Stimulated activated CD4-positive, alpha-beta T cell treated with anti-CD3 and anti-CD28 coated beads, TNF-alpha, amount 100 ng/mL, for 24 hours (primary cell): ENCODE data around the gene LRRC42.

Experiments used
- DNase-seq, 3 experiments: peaks; one replicate each; pipeline ENCODE4 v3.0.0-alpha.2; 2020; ENCODE audit warnings: low read depth in 3 of 3

LRRC42 gene

DNA sequence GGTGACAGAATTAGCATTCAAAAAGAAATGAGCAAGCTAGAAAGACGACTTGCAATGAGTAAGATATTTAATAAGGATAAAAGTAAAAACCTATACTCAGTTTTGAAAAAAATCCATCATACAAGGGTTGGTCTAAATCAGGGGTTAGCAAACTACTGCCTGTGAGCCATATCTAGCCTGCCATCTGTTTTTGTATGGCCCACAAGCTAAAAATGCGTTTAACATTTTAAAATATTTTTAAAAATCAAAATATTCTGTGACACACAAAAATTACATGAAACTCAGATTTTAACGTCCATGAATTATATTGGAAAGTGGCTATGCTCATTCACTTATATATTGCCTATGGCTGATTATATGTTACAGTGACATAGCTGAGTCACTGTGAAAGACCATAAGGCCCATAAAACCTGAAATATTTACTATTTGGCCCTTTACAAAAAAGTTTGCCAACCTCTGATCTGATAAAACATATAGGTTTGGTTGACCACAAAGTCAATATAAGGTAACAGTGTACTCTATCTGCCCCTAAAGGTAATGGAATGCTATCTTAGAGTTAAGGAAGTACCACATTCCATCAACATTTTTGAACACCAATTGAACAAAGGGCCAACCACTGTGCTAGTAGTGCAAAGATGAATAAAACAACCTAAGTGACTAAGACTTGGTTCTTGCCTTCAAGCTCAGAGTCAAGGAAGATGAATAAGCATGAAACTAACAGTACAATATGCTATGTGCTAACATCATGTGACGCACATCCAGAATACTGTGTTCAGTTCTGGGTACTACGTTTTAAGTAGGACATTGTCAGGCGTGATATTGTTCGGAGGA lies 3.8 kb upstream of the LRRC42 start:
- no peak for DNase-seq

DNA sequence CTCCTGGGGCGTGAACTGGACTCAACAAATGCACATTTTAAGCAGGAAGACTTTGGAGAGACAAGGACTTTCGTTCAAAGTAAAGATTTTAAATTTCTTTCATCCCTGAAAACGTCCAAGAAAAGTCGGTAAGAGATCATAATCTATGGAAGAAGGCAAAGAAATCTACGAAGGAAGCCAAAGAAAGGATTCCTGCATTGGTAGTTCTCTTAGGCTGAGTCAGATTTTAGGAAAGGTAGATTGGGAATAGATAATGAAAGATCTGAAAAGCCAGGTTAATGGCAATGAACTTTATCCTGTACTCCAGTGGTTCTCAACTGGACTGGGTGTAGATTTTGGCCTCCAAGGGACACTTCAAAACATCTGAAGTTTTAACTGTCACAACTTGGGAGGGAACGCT lies 3.1 kb upstream of the LRRC42 start:
- DNase-seq, result no peak

DNA sequence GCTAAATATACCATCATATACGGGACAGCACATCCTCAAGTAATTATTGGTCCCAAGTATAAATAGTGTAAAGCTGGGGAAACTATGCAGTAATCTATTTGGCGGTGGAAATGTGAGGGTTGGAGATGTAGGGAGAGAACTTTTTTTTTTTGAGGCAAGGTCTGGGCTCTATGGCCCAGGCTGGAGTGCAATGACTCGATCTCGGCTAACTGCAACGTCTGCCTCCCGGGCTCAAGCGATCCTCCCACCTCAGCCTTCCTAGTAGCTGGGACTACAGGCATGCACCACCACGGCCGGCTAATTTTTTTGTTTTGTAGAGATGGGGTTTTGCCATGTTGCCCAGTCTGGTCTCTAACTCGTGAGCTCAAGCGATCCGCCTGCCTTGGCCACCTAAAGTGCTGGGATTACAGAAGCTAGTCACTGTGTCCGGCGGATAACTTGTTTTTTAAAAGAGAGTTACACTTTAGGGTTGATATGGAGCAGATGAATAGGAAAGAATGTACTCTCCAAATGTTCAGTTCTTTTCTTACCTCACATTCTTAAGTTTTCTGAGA lies 2.6 kb upstream of the LRRC42 start:
- no peak for DNase-seq

DNA sequence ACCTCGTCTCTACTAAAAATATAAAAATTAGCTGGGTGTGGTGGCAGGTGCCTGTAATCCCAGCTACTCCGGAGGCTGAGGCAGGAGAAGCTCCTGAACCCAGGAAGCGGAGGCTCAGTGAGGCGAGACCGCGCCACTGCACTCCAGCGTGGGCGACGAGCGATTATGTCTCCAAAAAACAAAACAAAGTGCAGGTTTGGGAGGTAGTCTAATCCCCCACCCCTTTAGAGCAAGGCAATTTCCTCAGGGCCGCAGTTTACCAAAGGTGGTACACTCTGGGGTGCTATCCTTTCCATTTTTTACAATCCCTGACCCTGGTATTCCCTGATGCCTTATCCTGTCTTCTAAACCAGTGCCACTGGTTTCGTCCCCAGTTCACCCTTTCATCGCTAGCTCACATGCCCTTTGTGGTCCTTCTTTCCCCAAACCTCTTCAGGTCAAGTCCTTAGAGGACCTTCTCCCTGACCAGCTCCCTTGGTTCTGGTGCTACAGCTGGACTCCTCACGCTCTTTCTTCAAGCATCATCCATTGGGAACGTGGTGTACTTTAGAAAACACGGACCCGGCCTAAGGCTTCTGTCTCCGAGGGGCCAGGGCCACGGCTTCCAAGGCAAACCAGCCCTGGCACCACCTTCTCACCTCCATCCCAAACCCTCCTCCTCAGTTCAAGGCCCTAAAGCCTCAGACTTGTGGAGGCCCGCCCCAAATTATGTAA lies 1.5 kb upstream of the LRRC42 start:
- DNase-seq, result peak in 1 of 3 experiments; percentile 1

DNA sequence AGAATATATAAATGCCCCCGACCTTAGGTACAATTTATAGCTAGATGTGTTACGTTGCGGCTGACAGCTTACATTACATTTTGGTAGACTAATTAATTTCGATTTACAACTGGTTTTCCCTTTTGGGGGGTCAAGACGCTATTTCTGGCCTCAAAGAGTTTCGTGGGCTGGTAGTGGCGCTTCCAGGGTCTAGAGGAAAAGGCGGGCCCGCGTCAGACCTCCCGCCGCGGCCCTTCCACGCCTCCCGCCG lies 1.0 kb upstream of the LRRC42 start:
- no peak for DNase-seq

DNA sequence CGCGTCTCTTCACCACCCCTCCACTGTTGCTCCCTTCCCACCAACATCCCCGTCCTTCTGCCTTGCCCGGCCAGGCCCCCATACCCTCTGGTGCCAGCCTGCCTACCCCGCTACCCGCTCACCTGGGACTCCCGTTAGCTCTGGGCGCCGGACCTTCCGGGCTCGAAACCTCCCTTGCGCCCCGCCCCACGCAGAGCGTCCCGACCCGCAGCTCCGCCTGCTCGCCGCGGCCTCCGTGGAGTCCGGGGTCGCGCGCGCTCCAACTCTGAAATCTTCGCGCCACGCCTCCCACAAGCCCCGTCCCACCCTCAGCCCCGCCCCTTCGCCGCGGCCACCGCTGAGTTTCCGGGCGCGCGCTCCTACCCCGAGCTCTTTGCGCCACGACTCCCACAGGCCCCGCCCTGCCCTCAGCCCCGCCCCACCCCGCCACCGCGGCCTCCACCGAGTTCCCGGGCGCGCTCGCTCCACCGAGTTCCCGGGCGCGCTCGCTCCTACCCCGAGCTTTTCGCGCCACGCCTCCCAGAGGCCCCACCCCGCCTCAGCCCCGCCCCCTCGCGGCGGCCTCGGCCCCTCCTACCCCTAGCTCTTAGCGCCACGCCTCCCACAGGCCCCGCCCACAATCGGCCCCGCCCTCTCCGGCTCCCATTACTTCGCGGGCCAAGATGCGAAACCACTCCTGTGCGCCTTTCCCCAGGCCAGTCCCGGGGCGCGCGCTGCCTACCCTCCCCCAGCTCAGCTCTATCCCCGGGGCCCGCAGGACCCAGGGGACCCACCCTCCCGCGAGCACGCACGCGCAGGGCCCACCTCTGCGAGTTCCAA lies 508 bp upstream of the LRRC42 start, which contains the start of gene IFT25:
IFT25 (minus strand) TSS at position 267 of the 819 bp plus-strand sequence. CDS start 5,617 bp downstream, outside the sequence.
- peak; percentile 96 to 98 (median 97) for DNase-seq

DNA sequence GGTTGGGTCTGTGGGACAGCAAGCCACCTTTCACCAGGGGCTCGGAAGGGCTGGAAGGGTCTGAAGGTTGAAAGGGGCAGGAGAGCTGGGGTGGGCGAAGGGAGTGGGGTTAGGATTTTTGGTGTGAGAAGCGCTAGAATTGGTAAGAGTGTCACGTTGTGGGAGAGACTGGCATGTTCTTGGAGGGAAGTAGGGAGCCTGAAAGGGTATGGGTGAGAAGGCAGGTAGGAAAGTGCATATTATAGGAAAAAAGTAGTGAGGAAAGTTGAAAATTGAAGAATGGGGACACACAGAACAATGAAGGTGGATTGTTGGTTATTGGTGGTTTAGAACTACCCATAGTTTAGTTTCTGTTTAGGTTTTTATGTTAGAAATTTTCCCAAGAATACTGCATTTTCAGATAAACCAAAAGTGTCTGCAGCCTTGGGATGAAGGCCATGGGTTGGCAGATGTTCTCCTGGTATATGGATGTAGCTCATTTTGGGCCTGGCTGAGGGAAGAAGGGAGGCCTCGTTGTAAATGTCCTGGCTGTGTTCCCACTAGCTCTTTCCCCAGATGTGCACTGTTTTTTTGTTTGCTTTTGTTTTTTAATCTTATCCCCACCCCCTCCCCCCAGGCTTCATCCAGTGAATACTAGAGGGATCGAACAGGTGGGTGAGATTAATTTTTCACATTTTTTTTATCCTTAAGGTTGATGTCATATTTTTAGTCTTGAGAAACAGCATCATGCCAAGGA lies 1.2 kb downstream of the LRRC42 start:
- DNase-seq, result no peak

DNA sequence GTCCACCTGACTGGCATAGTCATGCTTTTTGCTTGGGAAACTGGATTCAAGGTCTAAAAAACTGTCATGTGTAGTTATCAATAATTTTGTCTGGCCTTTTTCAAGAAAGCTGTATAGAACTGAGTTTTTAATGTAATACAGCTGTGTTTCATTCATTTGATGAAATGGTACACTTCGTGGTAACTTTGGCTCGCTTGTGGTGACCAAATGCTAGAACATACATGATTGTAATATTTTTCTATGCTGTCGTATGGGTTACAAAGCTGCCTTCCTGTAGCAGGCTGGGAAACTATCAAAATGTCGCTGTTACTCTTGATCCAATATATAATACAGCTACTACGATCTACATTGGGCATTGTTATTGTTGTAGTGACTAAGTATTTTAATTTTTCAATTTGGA lies 2.1 kb downstream of the LRRC42 start:
- DNase-seq, result no peak

DNA sequence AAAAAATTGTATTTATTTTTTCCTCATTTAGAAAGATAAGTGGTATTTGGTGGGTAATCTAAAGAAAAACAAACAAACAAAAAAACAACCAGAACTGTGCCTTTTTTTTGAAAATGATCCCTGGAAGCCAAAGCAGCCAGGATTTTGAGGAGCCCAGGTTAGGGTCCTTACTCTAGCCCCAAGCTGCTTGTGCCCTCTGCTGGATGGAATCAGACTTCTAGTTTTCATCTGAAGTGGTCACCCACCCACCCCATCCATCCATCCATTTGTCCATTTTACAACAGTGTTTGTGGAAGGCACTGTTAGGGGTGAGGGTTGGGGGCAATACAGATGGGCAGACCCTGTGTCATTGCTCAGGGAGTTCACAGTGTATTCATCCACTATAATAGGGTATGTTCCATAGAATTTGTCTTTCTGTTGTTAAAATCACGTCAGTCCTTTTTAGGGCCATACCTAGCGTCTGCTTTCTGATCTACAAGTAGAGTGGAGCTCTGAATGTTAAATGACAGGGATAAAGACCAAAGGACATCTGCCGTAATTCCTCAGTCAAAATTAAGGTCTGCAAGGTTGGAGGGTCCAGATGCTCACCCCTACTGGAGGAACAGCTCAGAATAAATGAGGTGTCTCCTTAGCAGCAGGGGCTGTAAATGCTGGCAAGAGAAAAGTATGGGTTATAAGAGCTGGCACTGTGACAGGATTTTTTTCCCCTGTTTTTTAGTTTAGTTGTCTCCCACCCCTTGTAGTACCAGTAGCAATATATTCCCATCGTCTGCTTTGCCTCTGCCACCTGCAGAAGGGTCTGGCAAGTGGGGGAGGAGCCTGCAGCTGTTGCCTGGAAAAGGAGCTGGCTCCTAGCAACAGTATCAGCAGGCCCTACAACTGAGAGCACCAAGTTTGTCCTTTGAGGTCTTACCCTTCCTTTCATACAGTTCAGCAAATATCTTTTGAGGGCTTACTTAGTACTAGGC lies 3.2 kb downstream of the LRRC42 start:
- DNase-seq, result peak in 1 of 3 experiments; percentile 4

DNA sequence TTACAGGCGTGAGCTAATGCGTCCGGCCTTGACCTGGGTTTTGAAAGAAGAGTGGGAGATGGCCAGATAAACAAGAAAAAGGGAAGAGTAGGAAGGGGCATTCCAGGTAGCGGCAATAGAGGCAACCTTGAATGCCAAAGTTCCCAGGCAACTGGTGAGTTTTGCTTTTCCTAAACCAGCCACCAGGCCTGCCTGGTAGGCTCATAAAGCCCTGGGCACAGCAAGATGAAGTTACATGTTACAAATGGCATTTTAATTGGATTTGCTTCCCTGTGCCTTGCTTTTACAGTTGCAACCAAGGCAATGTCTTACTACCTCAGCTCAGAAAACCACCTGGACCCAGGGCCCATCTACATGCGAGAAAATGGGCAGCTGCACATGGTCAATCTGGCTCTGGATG lies 5.5 kb downstream of the LRRC42 start:
- DNase-seq, result no peak

DNA sequence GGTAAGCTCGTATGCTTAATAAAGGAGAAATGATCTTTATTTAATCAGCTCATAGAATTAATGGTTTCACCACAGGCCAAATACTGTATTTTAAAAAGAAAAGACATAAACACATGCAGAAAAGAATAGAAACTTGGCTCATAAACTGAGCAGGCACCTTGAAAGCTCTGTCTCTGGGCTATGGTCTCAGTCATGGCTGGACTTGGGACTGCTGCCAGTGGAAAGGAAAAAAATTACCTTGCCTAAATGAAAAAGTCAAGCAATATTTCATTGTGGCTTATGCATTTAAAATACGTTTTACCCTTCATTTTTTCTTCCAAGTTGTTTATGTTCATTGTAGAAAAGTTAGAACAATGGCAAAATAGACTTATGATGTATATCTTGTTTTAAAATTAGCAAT lies 8.0 kb downstream of the LRRC42 start:
- no peak for DNase-seq

DNA sequence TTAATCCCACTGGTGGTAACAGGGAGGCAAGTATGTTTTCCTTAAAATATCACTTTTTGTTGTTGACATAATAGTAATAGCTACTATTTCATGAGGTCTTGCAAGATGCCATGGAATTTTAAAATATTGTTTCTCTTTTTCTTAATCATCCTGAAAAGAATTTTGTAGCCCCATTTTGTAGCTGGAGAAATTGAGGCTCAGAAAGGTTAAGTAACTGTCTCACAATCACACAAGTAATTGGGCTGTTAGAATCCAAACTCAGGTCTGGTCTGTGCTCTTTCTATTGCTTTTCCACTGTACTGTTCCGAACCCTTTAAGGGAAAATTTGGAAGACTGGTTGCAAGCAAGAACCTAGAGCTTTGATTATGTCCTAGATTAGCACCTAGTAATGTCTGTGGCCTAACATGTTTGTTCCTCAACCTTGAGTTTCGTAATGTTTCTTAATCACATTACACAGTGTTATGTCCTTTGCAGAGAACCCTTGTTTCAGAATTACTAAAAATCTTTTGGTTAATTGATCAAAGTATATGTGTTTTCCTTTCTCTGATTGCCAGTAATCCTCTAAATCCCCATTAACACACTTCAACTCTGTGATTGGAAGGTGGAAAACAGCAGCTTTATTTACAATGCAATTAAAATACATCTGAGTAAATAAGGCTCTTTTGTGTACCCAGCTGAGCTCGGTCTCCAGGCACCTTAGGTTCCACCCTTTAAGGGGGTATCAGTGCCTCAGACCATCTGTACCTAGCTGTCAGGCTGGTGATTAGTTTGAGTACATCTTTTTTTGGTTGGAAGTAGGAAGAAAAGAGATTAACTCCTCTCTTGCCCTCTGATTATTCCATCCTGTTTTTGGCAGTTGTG lies 10.4 kb downstream of the LRRC42 start:
- DNase-seq, result no peak

DNA sequence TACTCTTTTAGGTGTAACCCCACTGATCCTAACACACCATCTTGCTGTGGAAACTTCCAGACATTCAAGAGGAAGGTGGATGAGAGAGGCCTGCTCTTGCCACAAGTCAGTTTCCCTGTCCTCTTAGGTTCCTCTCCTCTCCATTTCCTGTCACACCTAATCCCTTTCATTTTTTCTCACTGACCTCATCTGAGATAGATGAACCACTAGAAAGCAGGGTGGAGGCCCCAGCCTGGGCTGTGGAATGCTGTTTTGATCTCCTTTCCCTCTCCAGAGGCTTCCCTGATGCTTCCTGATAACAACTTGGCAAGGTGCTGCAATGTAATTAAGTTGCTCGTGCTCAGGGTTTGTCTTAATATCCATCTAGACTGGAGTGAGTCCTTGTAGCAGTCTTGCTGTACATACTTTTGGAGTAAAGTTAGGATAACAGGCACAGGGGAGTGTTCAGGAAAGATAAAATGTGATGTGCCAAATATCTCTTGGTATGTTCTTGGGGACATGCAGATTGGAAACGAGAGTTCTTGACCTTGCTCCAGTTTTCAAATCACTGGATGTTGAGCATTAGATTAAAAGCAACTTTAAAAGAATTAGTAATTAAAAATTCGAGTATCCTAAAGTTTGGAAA lies 11.2 kb downstream of the LRRC42 start:
- no peak for DNase-seq

DNA sequence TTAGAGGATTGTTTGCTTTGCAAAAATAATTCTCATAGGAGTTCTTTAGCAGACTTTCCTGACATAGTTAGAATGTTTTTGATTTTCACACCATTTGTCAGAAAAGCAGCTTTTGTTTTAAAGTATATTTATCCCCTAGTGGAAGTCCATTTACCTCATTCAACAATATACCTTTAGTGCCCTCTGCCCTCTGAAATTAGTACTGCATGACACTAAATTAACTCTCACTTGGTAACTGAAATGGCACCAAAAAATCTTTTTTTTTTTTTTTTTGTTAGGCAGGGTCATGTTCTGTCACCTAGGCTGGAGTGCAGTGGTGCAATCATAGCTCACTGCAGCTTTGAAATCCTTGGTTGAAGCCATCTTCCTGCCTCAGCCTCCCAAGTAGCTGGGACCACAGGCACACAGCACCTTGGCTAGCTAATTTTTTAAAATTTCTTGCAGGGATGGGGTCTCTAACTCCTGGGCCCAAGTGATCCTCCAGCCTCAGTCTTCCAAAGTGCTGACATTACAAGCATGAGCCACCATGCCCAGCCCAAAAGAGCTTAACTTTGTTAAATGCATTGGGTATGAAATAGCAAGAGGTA lies 13.6 kb downstream of the LRRC42 start:
- no peak for DNase-seq

DNA sequence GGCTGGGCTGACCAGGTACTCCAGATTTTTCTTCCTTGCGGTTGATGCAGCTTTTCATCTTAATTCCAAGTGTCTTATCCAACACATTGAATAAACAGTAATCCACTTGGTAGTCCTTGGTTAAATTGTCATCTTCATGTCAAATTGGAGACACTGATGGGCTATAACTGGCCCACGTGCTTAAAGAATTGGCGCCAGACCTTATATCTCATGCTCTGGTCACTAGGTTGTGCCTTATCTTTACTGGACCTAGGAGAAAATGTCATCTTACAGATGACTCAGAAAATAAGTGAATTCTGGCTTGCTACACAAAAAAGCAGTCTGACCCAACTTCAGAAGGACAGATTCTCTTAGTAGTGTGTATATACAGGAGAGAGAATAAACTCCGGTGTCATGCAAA lies 16.2 kb downstream of the LRRC42 start:
- DNase-seq, result no peak

DNA sequence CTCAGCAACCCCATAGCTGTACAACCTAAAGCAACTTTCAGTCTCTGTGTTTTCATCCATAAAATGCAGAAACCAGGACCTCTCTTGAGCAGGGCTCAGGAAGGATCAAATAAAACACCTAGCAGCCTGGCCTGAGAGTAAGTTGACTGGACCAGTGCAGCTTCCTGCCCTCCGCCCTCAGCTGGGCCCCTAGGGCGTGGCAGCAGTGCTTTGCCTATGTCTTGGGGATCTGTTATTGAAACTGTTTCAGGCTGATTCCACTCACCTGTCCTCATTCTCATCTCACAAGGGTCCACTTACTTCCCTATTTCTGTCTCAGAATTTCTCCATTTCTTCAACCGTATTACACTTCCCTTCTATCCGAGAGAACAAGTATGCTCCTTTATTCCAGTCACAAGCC lies 17.3 kb downstream of the LRRC42 start:
- no peak for DNase-seq

DNA sequence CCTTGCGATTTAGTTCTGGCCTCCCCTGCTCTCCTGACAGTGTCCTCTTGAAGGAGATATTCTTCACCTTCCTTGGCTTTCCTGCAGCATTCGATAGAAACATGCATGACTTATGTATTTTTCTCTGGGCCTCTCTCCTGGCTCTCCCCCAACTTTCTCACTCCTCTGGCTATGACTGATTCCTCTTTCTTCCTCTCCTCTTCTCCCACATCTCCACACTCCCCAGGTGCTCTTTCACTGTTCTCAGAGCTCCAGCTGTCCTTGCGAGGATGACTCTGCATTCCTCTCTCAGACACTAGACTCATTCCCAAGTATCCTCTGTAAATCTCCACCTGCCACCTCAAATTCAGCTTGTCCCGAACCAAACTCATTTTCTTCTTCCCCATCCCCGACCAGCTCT lies 18.0 kb downstream of the LRRC42 start:
- DNase-seq, result no peak

DNA sequence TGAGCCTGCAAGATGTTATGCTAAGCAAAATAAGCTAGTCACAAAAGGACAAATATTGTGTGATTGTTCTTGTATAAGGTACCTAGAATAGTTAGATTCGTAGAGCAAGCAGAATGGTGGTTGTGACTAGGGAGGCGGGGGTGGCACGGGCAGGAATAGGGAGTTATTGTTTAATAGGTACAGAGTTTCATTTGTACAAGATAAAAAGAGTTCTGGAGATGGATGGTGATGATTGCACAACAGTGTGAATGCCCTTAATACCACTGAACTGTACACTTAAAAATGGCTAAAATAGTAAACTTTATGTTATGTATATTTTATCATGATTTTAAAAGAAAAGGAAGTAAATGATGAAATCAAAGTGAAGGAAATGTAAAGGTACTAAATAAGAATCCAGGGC lies 20.6 kb downstream of the LRRC42 start:
- no peak for DNase-seq
